GM19452 (cell line): Measurements from ENCODE around the gene RCOR3.
A peak's percentile ranks its signal among the peaks of the same experiment; 100 is the strongest.
"Not testable (repeated sequence)": the region's sequence is repeated elsewhere in the genome, so short reads cannot be mapped to it uniquely, and the experiment has no call there.

Experiments used
- ATAC-seq: cut with Tn5 transposase; IDR thresholded peaks from one replicate; pipeline ENCODE4 v1.9.1; 2021; ENCODE audit not compliant: unreplicated experiment

The RCOR3 gene

GRCh38 chr1:211339631-211340041, 80.5 kb downstream of the RCOR3 start:
- no peak for ATAC-seq

GRCh38 chr1:211340622-211341507, 81.7 kb downstream of the RCOR3 start:
- no peak for ATAC-seq

- no peak for ATAC-seq
These were observed 82.8 kb downstream of the RCOR3 start for GRCh38 chr1:211341999-211342398.

- no peak for ATAC-seq
These were observed 84.4 kb downstream of the RCOR3 start for GRCh38 chr1:211343607-211344006.

- no peak for ATAC-seq
These were observed 85.0 kb downstream of the RCOR3 start for GRCh38 chr1:211344152-211344618.

- no peak for ATAC-seq
These were observed 86.6 kb downstream of the RCOR3 start for GRCh38 chr1:211345719-211346118.

GRCh38 chr1:211347077-211347844, 88.1 kb downstream of the RCOR3 start:
- ATAC-seq: no peak

GRCh38 chr1:211348547-211348946, 89.4 kb downstream of the RCOR3 start:
- ATAC-seq: no peak

GRCh38 chr1:211349741-211350140, 90.6 kb downstream of the RCOR3 start:
- no peak for ATAC-seq

- not testable (repeated sequence) for ATAC-seq
These were observed 92.9 kb downstream of the RCOR3 start for GRCh38 chr1:211352055-211352454.

GRCh38 chr1:211352465-211352864, 93.3 kb downstream of the RCOR3 start:
- ATAC-seq: no peak

GRCh38 chr1:211352985-211353515, 93.9 kb downstream of the RCOR3 start:
- ATAC-seq: peak; percentile 73

- peak; percentile 23 for ATAC-seq
These were observed 94.5 kb downstream of the RCOR3 start for GRCh38 chr1:211353562-211354212.

GRCh38 chr1:211355873-211356272, 96.7 kb downstream of the RCOR3 start:
- no peak for ATAC-seq

GRCh38 chr1:211356723-211357407, 97.7 kb downstream of the RCOR3 start:
- ATAC-seq: no peak

GRCh38 chr1:211358685-211359084, 99.5 kb downstream of the RCOR3 start:
- ATAC-seq: no peak

- ATAC-seq: no peak
These were observed 100.7 kb downstream of the RCOR3 start for GRCh38 chr1:211359876-211360275.

- no peak for ATAC-seq
These were observed 102.0 kb downstream of the RCOR3 start for GRCh38 chr1:211361202-211361601.
